ENCODE data around the gene AXIN1. TPM values are rescaled to one million over a fixed set of nuclear protein-coding genes. Genes with fewer than 3 reads are reported as not detected.

Gene AXIN1
- total RNA-seq, 1 donor from 2014 or later, result 19.6 TPM

DNA sequence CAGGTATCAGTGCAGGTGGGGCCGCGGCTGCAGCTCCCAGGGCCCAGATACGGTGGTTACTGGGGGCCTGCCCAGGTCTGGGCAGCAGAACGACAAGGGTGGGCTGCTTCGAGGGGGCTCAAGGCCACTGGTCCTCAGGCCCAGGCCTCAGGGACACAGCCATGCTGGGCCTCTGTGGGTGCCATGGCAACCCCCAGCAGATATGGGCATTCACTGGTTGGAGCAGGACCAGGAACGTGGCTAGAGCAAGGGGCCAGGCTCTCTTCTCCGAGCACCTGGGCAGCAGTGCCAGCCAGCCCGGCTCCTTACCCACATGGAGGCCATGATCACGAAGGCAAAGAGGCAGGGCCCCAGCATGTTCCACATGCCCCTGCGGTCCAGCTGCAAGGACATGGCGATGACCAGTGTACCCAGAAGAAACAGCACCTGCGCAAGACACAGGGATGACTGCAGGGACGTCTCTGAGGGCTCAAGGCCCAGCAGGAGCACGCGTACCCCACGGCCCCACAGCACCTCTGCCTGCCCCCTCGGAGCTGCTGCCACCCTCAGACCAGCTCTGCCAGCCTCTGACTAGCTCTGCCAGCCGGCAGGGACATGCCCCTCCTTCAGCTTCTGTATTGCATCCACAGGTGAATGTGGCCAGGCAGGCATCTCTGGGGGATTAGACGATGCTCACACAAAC lies 19.9 kb upstream of the AXIN1 start:
- Histone ChIP-seq H3K9ac (no peak overlapping the region), H3K27ac (no peak overlapping the region), H2AFZ (replicated peaks) (no peak overlapping the region), H3K79me2 (ENCODE audit: low read depth) (no peaks in the 10 kb centered on the region), H3K27me3 (no peaks in the 10 kb centered on the region), H4K20me1 (ENCODE audit: low read depth) (peaks cover 14% of the 10 kb centered on the region), H3K4me2 (no peak overlapping the region), H3K4me3 (no peak overlapping the region), H3K4me1 (peaks cover 4% of the 10 kb centered on the region), H3K9me3 (ENCODE audit: low read depth) (no peaks in the 10 kb centered on the region), H3K36me3 (no peaks in the 10 kb centered on the region), H3F3A (ENCODE audit: low read depth) (peaks cover 5% of the 10 kb centered on the region)
- Mint-ChIP-seq H3K36me3 (peaks cover 2% of the 10 kb centered on the region), H3K27ac (no peak overlapping the region), H3K4me1 (peaks cover 9% of the 10 kb centered on the region), H3K4me3 (peak overlapping the region; percentile 35), H3K9me3 (no peaks in the 10 kb centered on the region), H3K27me3 (ENCODE audit: insufficient read depth, low read depth) (peaks cover 3% of the 10 kb centered on the region)
- no peak for DNase-seq (ENCODE audit: low spot score)
- TF ChIP-seq, protein P1, sequence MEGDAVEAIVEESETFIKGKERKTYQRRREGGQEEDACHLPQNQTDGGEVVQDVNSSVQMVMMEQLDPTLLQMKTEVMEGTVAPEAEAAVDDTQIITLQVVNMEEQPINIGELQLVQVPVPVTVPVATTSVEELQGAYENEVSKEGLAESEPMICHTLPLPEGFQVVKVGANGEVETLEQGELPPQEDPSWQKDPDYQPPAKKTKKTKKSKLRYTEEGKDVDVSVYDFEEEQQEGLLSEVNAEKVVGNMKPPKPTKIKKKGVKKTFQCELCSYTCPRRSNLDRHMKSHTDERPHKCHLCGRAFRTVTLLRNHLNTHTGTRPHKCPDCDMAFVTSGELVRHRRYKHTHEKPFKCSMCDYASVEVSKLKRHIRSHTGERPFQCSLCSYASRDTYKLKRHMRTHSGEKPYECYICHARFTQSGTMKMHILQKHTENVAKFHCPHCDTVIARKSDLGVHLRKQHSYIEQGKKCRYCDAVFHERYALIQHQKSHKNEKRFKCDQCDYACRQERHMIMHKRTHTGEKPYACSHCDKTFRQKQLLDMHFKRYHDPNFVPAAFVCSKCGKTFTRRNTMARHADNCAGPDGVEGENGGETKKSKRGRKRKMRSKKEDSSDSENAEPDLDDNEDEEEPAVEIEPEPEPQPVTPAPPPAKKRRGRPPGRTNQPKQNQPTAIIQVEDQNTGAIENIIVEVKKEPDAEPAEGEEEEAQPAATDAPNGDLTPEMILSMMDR (IDR thresholded peaks at IDR 0.05), result no peak
- no peak for TF ChIP-seq EZH2 (IDR thresholded peaks at IDR 0.05)
- TF ChIP-seq EZH2phosphoT487 (IDR thresholded peaks at IDR 0.05), result no peak

DNA sequence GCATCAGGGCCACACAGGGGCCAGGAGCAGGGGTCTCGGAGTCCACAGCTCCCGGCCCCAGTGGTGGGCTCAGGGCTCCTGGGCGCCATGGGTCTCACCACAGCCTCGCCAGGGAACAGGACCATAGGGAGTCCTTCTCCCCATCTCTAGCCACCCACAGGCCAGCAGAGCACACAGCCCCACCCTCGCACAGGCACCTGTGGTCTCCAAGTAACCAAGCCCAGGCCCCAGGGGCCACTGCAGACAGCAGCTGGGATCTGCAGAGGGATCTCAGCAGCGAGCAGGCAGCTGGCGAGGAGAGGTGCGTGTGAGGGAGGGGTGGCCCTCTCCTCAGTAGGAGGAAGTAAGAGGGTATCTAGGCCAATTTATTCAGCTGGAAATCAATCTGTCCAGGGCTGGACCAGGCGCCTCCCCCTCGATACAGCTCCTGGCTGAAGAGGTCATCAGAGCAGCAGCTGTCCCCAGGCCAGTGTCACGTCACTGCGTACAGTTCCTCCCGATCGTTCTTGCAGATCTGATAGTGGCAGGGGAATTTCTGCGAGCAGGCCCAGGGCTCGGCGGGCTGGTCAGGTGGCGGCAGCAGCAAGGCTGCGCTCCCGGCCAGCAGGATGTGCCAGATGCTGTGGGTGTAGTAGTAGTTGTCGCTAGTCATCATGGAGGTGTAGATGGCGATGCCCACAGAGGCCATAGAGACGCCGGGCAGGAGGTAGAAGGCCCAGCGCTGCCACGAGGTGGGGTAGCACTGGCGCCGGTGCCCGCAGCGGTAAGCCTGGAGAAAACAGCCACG lies 19.2 kb upstream of the AXIN1 start:
- H3K36me3 ChIP-seq, result no peaks in the 10 kb centered on the region
- peaks cover 3% of the 10 kb centered on the region for H3K27me3 Mint-ChIP-seq (ENCODE audit: insufficient read depth, low read depth)
- peaks cover 9% of the 10 kb centered on the region for H3K4me1 Mint-ChIP-seq
- H3K79me2 ChIP-seq (ENCODE audit: low read depth), result no peaks in the 10 kb centered on the region
- H3K27ac Mint-ChIP-seq, result peak overlapping the region; percentile 79
- peaks cover 4% of the 10 kb centered on the region for H3K36me3 Mint-ChIP-seq
- H3K4me2 ChIP-seq, result no peak overlapping the region
- no peaks in the 10 kb centered on the region for H3K9me3 Mint-ChIP-seq
- peaks cover 4% of the 10 kb centered on the region for H3K4me1 ChIP-seq
- no peaks in the 10 kb centered on the region for H3K9me3 ChIP-seq (ENCODE audit: low read depth)
- no peak overlapping the region for H3K9ac ChIP-seq
- H3K4me3 ChIP-seq, result no peak overlapping the region
- H2AFZ ChIP-seq (replicated peaks), result no peak overlapping the region
- H3K27me3 ChIP-seq, result no peaks in the 10 kb centered on the region
- TF ChIP-seq, protein P1 (IDR thresholded peaks at IDR 0.05), result no peak
- TF ChIP-seq EZH2phosphoT487 (IDR thresholded peaks at IDR 0.05) (no peak), EZH2 (IDR thresholded peaks at IDR 0.05) (no peak)
- peaks cover 5% of the 10 kb centered on the region for H3F3A ChIP-seq (ENCODE audit: low read depth)
- peaks cover 14% of the 10 kb centered on the region for H4K20me1 ChIP-seq (ENCODE audit: low read depth)
- peak overlapping the region; percentile 72 for H3K4me3 Mint-ChIP-seq
- no peak for DNase-seq (ENCODE audit: low spot score)
- no peak overlapping the region for H3K27ac ChIP-seq

DNA sequence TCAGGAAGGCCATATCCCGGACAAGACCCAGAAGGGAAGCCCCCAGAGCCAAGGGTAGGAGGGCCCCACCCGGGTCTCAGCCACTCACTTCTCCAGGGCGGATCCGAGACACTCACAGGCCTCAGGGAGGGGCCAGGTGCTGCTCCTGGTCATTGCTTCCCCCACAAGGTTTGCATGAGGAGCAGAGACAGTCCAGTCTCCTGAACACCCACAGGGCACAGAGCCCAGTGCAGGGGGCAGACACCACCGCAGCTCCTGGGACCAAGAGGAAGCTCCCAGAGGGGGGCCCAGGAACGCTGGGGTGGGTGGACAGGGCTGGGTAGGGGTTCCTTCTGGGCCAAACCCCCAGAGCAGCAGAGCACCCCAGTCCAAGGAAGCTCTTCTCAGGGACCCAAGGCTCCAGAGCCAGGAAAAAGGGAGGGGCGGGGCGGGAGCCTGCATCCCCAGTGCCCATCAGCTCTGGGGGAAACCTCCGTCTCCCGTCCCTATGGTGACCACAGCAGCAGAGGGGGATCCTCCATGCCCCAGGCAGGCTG lies 18.5 kb upstream of the AXIN1 start:
- Histone ChIP-seq H3K27me3 (no peaks in the 10 kb centered on the region), H3K36me3 (no peaks in the 10 kb centered on the region), H4K20me1 (ENCODE audit: low read depth) (peaks cover 14% of the 10 kb centered on the region), H2AFZ (replicated peaks) (no peak overlapping the region), H3K27ac (no peak overlapping the region), H3K9me3 (ENCODE audit: low read depth) (no peaks in the 10 kb centered on the region), H3K4me1 (peaks cover 4% of the 10 kb centered on the region), H3K4me2 (peak overlapping the region; percentile 74), H3F3A (ENCODE audit: low read depth) (peaks cover 5% of the 10 kb centered on the region), H3K79me2 (ENCODE audit: low read depth) (no peaks in the 10 kb centered on the region), H3K9ac (no peak overlapping the region), H3K4me3 (peak overlapping the region; percentile 46)
- Mint-ChIP-seq H3K9me3 (no peaks in the 10 kb centered on the region), H3K4me1 (peaks cover 9% of the 10 kb centered on the region), H3K36me3 (peaks cover 4% of the 10 kb centered on the region), H3K27ac (peak overlapping the region; percentile 83), H3K27me3 (ENCODE audit: insufficient read depth, low read depth) (peaks cover 3% of the 10 kb centered on the region), H3K4me3 (peak overlapping the region; percentile 92)
- no peak for TF ChIP-seq EZH2phosphoT487 (IDR thresholded peaks at IDR 0.05)
- no peak for DNase-seq (ENCODE audit: low spot score)

Measured in neural progenitor cell (in vitro differentiated cells).